Measurements from ENCODE around the gene SLC35E3.

The SLC35E3 gene

DNA sequence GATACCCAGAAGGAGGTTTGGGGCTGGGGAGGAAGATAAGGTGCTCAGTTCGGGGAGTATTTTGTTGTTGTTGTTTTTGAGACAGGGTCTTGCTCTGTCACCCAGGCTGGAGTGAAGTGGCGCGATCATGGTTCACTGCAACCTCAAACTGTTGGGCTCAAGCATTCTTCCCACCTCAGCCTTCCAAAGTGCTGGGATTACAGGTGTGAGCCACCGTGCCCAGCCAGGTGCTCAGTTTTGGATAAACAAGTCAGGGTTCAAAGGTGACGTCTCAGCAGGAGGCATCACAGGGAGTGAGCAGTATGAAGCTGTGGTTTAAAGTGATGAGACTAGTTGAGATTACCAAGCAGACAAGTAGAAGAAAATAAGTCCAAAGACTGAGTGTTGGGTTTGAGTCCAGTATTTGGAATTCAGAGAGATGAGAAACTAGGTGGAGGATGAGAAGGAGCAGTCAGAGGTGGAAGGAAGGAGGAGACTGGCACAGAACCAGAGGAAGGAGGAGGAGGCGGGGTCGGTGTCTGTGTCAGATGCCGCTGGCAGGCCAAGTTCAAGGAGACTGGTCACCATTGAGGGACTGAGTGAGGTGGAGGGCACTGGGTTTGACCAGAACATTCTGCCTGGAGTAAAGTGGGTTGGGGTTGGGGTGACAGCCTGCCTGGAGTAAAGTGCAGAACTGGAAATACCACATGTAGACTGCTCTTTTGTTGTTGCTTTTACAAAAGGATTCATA lies 16.1 kb downstream of the SLC35E3 start:
- Mint-ChIP-seq H3K9me3 (no peaks in the 10 kb centered on the region), H3K36me3 (peaks cover 46% of the 10 kb centered on the region)

DNA sequence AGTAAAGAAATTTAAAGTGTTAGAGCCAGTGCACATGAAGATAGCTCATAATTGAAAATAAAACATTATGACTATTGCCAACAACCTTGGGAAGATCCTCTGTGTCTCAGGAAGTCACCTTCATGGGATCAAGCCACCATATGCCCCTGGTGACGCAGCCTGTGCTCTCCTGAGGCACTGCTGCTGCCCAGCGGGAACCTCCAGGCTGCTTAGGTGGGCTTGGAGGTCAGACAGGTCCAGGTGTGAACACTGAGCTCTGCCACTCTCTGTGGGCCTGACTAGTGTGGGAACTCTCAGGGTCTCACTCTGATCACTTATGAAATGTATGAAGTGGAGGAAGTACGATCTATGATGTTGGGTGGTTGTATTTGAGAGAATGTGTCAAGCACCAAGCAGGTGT lies 16.7 kb downstream of the SLC35E3 start:
- no peak overlapping the region for H3K27ac Mint-ChIP-seq
- ATAC-seq (no peak), DNase-seq (ENCODE audit: low spot score in 2 of 2) (no peak)
- no peaks in the 10 kb centered on the region for H3K4me1 Mint-ChIP-seq
- peaks cover 47% of the 10 kb centered on the region for H3K36me3 Mint-ChIP-seq
- no peaks in the 10 kb centered on the region for H3K9me3 Mint-ChIP-seq
- no peak overlapping the region for H3K4me3 Mint-ChIP-seq

More for the DNA sequence above, 16.1 kb downstream of the SLC35E3 start:
- Mint-ChIP-seq H3K4me1 (no peaks in the 10 kb centered on the region), H3K27ac (peak overlapping the region; percentile 86), H3K4me3 (no peak overlapping the region)
- ATAC-seq: no peak
- no peak for DNase-seq (ENCODE audit: low spot score in 2 of 2)

GRCh38 chr12:68765696-68766095 lies 19.7 kb downstream of the SLC35E3 start:
- no peak overlapping the region for H3K27ac Mint-ChIP-seq
- no peak overlapping the region for H3K4me3 Mint-ChIP-seq
- no peaks in the 10 kb centered on the region for H3K9me3 Mint-ChIP-seq
- H3K36me3 Mint-ChIP-seq: peaks cover 24% of the 10 kb centered on the region
- no peak for ATAC-seq
- H3K4me1 Mint-ChIP-seq: peaks cover 5% of the 10 kb centered on the region
- no peak for DNase-seq (ENCODE audit: low spot score in 2 of 2)

DNA sequence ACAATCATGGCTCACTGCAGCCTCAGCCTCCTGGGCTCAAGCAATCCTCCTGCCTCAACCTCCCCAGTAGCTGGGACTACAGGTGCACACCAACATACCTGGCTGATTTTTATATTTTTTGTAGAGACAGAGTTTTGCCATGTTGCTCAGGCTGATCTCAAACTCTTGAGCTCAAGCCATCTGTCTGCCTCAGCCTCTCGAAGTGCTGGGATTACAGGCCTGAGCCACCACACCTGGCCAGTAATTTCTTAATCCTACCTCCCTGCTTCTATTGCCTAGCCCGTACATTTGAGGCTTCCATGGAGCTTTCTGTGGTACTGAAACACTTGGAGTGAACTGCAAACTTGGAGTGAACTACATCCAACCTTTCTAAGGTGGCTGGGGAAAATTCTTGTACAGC lies 20.7 kb downstream of the SLC35E3 start:
- Mint-ChIP-seq H3K36me3 (peaks cover 24% of the 10 kb centered on the region), H3K4me3 (no peak overlapping the region), H3K27ac (no peak overlapping the region), H3K9me3 (no peaks in the 10 kb centered on the region), H3K4me1 (peaks cover 5% of the 10 kb centered on the region)
- no peak for ATAC-seq
- DNase-seq (ENCODE audit: low spot score in 2 of 2): no peak

DNA sequence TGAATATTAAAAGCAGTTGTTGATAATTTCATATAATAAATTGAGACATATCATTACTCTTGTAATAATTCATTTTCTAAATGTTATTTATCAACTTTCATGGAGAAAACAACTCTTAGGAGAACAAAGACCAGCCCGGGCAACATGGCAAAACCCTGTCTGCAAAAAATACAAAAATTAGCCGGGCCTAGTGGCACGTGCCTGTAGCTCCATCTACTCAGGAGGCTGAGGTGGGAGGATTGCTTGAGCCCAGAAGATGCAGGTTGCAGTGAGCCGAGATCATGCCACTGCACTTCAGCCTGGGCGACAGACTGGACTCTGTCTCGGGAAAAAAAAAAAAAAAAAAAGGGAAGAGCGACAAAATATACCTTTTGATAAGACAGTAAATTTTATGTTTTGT lies 21.2 kb downstream of the SLC35E3 start:
- Mint-ChIP-seq H3K4me1 (peaks cover 5% of the 10 kb centered on the region), H3K27ac (no peak overlapping the region), H3K4me3 (no peak overlapping the region), H3K36me3 (peaks cover 24% of the 10 kb centered on the region), H3K9me3 (no peaks in the 10 kb centered on the region)
- DNase-seq (ENCODE audit: low spot score in 2 of 2) (no peak), ATAC-seq (no peak)

- H3K4me1 Mint-ChIP-seq: peaks cover 12% of the 10 kb centered on the region
- no peak overlapping the region for H3K27ac Mint-ChIP-seq
- no peak overlapping the region for H3K4me3 Mint-ChIP-seq
Measured at GRCh38 chr12:68768431-68768939, 22.5 kb downstream of the SLC35E3 start.

DNA sequence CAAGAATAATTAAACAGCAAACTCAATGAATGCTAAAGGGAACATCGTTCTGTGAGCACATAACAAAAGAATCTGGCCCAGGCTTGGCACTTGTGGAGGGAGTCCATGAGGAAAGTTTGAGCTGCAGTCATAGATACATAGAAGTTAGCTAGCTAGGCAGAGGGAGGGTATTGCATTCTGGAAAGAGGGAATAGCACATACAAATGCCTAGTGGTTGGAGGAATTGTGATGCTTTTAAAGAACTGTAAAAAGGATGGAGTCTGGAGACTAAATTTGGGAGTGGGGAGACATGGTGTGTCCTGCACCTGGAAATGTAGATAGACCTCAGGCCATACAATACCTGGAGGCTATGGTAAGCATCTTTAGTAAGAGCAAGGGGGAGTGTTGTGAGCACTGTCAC lies 24.0 kb downstream of the SLC35E3 start:
- no peak overlapping the region for H3K4me3 Mint-ChIP-seq
- ATAC-seq (no peak), DNase-seq (ENCODE audit: low spot score in 2 of 2) (no peak)
- H3K36me3 Mint-ChIP-seq: peaks cover 15% of the 10 kb centered on the region
- no peaks in the 10 kb centered on the region for H3K9me3 Mint-ChIP-seq
- peak overlapping the region; percentile 13 for H3K27ac Mint-ChIP-seq
- H3K4me1 Mint-ChIP-seq: peaks cover 12% of the 10 kb centered on the region

More at GRCh38 chr12:68768431-68768939, 22.5 kb downstream of the SLC35E3 start:
- Mint-ChIP-seq H3K9me3 (no peaks in the 10 kb centered on the region), H3K36me3 (peaks cover 24% of the 10 kb centered on the region)
- no peak for ATAC-seq
- DNase-seq (ENCODE audit: low spot score in 2 of 2): no peak

GRCh38 chr12:68771223-68771925 lies 25.4 kb downstream of the SLC35E3 start:
- Mint-ChIP-seq H3K4me3 (no peak overlapping the region), H3K4me1 (peaks cover 12% of the 10 kb centered on the region), H3K36me3 (peaks cover 10% of the 10 kb centered on the region), H3K27ac (peak overlapping the region; percentile 17), H3K9me3 (no peaks in the 10 kb centered on the region)
- ATAC-seq (no peak), DNase-seq (ENCODE audit: low spot score in 2 of 2) (no peak)

- ATAC-seq (no peak), DNase-seq (ENCODE audit: low spot score in 2 of 2) (no peak)
- no peaks in the 10 kb centered on the region for H3K9me3 Mint-ChIP-seq
- H3K27ac Mint-ChIP-seq: peak overlapping the region; percentile 55
- no peaks in the 10 kb centered on the region for H3K36me3 Mint-ChIP-seq
- H3K4me1 Mint-ChIP-seq: peaks cover 12% of the 10 kb centered on the region
- H3K4me3 Mint-ChIP-seq: peak overlapping the region; percentile 31
Measured at GRCh38 chr12:68772714-68773113, 26.7 kb downstream of the SLC35E3 start.

- Mint-ChIP-seq H3K9me3 (no peaks in the 10 kb centered on the region), H3K4me1 (peaks cover 12% of the 10 kb centered on the region), H3K27ac (peak overlapping the region; percentile 55), H3K36me3 (no peaks in the 10 kb centered on the region), H3K4me3 (peak overlapping the region; percentile 31)
- DNase-seq (ENCODE audit: low spot score in 2 of 2): no peak
- no peak for ATAC-seq
Measured at GRCh38 chr12:68773582-68773981, 27.6 kb downstream of the SLC35E3 start.

- H3K27ac Mint-ChIP-seq: no peak overlapping the region
- no peaks in the 10 kb centered on the region for H3K9me3 Mint-ChIP-seq
- no peak for DNase-seq (ENCODE audit: low spot score in 2 of 2)
- H3K4me1 Mint-ChIP-seq: peaks cover 8% of the 10 kb centered on the region
- no peaks in the 10 kb centered on the region for H3K36me3 Mint-ChIP-seq
- no peak overlapping the region for H3K4me3 Mint-ChIP-seq
- no peak for ATAC-seq
Measured at GRCh38 chr12:68775121-68775630, 29.2 kb downstream of the SLC35E3 start.

GRCh38 chr12:68776976-68777610 lies 31.1 kb downstream of the SLC35E3 start:
- Mint-ChIP-seq H3K4me3 (no peak overlapping the region), H3K27ac (no peak overlapping the region), H3K4me1 (peaks cover 7% of the 10 kb centered on the region), H3K36me3 (no peaks in the 10 kb centered on the region), H3K9me3 (no peaks in the 10 kb centered on the region)
- no peak for ATAC-seq
- no peak for DNase-seq (ENCODE audit: low spot score in 2 of 2)

DNA sequence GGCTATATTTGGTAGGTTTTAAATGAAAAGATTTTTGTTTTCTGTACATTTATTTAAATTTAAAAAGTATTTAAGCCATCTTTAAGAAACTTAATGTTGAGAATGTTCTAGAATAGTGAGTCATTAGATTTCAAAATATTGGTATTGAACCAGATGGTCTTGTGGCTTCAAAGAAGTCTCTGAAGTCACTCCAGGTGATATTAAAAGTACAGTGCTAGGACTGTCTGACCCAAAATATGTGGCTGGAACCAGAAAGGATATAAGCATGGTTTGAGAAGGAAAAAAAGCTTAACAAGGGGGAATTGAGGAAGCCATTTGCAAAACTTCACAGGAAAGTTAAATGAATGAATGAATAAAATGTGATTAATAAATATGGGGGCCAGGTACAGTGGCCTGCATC lies 33.3 kb downstream of the SLC35E3 start:
- Mint-ChIP-seq H3K27ac (no peak overlapping the region), H3K4me1 (no peaks in the 10 kb centered on the region), H3K36me3 (no peaks in the 10 kb centered on the region), H3K9me3 (no peaks in the 10 kb centered on the region), H3K4me3 (no peak overlapping the region)
- no peak for ATAC-seq
- DNase-seq (ENCODE audit: low spot score in 2 of 2): no peak

DNA sequence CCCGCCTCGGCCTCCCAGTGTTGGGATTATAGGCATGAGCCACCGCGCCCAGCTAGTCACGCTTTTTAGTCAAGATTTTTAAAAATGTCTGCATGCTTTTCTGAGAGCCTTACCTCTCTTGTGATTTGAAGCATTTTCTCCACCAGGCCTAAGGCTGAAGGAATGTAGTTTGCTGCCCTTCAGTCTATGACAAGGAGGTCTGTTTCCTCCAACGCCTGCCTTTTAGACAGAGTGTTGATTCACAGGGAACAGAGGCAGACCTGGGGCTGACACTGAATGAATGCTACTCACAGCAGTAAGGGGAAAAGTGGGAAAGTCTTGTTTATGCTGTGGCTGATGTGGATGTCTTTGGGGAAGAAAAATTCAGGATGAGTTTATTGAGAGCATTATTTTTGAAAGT lies 34.8 kb downstream of the SLC35E3 start:
- ATAC-seq (no peak), DNase-seq (ENCODE audit: low spot score in 2 of 2) (no peak)
- Mint-ChIP-seq H3K4me1 (no peaks in the 10 kb centered on the region), H3K9me3 (no peaks in the 10 kb centered on the region), H3K36me3 (no peaks in the 10 kb centered on the region), H3K4me3 (no peak overlapping the region), H3K27ac (no peak overlapping the region)

- ATAC-seq (no peak), DNase-seq (ENCODE audit: low spot score in 2 of 2) (no peak)
- Mint-ChIP-seq H3K36me3 (no peaks in the 10 kb centered on the region), H3K4me1 (no peaks in the 10 kb centered on the region), H3K9me3 (no peaks in the 10 kb centered on the region), H3K4me3 (no peak overlapping the region), H3K27ac (peak overlapping the region; percentile 27)
Measured at GRCh38 chr12:68781728-68782127, 35.8 kb downstream of the SLC35E3 start.
